ENCODE data around the gene AMBRA1. TPM values are rescaled to one million over a fixed set of nuclear protein-coding genes. Genes with fewer than 3 reads are reported as not detected.

The AMBRA1 gene
- polyA plus RNA-seq, 2 of the 4 experiments (the other 2 are of a cell fraction): 11.5 to 13.4 TPM

GRCh38 chr11:46438211-46438610, 155.6 kb downstream of the AMBRA1 start:
- Histone ChIP-seq H3K27ac (no peak overlapping the region), H3K9me3 (no peaks in the 10 kb centered on the region), H3K4me3 (no peak overlapping the region), H3K4me1 (no peaks in the 10 kb centered on the region), H3K4me2 (no peak overlapping the region)
- TF ChIP-seq, protein P1, sequence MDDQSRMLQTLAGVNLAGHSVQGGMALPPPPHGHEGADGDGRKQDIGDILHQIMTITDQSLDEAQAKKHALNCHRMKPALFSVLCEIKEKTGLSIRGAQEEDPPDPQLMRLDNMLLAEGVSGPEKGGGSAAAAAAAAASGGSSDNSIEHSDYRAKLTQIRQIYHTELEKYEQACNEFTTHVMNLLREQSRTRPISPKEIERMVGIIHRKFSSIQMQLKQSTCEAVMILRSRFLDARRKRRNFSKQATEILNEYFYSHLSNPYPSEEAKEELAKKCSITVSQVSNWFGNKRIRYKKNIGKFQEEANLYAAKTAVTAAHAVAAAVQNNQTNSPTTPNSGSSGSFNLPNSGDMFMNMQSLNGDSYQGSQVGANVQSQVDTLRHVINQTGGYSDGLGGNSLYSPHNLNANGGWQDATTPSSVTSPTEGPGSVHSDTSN (IDR thresholded peaks at IDR 0.05): no peak
- no peak for TF ChIP-seq POLR2A (IDR thresholded peaks at IDR 0.05; ENCODE audit: low read length)
- TF ChIP-seq FOSL2 (IDR thresholded peaks at IDR 0.05): no peak
- no peak for TF ChIP-seq FOSL2 (CRISPR knock-in tag; IDR thresholded peaks at IDR 0.05)
- POLR2A ChIA-PET: no interaction called here
- CTCF ChIA-PET: interaction anchor here (1.4 to 1.5 kb wide), 2 partner anchors 50 to 52 kb away, joined by 4 to 5 read pairs; no protein-coding TSS in a partner anchor
- FAIRE-seq (no peak), ATAC-seq (no peak), DNase-seq (ENCODE audit: low read depth in 1 of 2, low spot score in 1 of 2) (no peak)
- 79% methylated on average over 4 of the region's 4 CpGs for WGBS (ENCODE audit: missing lambda C conversion rate)

DNA sequence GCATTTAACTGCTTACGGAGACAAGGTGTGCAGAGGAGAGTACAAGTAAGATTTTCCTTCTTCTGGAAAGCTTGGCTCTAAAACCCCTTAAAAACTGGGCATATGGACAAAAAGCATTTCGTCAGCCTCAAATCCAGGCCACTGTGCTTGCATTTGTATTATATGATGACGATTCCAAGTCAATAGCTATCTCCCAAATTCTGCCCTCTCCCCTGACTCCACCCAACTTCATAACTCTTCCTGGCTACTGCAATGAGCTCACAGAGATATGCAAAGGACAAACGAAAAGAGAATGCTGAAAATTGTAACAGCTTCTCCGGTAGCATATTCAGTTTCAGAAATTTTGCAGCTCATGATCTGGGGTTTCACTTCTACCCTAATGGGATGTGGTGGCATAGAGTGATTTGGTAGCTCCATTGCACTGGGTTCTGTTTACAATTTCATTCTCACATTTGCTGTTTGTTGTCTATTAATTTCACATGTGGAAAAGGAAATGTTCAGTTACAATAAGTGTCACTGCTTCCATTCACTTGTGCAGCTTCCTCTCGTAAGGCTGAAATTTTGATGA, 156.6 kb downstream of the AMBRA1 start:
- no peak overlapping the region for H3K27ac ChIP-seq
- H3K4me3 ChIP-seq: no peak overlapping the region
- POLR2A ChIA-PET: no interaction called here
- H3K4me1 ChIP-seq: no peaks in the 10 kb centered on the region
- no peak for FAIRE-seq
- CTCF ChIA-PET: interaction anchor here (1.5 kb wide), 1 partner anchor 49 kb away, joined by 5 read pairs; no protein-coding TSS in a partner anchor
- TF ChIP-seq RFX5 (IDR thresholded peaks at IDR 0.05) (no peak), BCL3 (IDR thresholded peaks at IDR 0.05) (no peak)
- H3K9me3 ChIP-seq: no peaks in the 10 kb centered on the region
- H3K4me2 ChIP-seq: no peak overlapping the region
- no peak for DNase-seq (ENCODE audit: low read depth in 1 of 2, low spot score in 1 of 2)
- WGBS (ENCODE audit: missing lambda C conversion rate): 85% methylated on average over 6 of the region's 6 CpGs
- ATAC-seq: no peak

DNA sequence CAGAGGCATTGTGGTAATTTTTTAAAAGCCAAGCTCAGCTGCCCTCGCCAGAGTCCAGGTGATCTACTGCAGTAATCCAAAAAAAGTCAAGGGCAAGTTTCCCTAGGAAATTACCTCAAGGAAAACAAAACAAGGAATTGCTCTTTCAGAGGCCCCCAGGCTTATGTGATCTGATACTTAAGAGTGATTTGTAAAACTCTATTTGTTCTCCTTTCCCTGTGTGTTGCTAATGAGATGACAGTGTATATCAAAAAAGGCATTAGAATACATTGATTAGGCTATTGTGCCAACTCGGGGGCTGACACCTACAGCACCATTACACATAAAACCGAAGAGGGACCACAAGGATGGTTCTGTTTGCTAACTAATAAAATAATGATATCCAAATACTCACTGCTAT, 157.7 kb downstream of the AMBRA1 start:
- no peak overlapping the region for H3K4me2 ChIP-seq
- no peak for TF ChIP-seq JUNB (IDR thresholded peaks at IDR 0.05)
- no peak for TF ChIP-seq CBX8 (IDR thresholded peaks at IDR 0.05)
- TF ChIP-seq CHD2 (IDR thresholded peaks at IDR 0.05; ENCODE audit: low read length, partially characterized antibody): no peak
- TF ChIP-seq, protein P2, sequence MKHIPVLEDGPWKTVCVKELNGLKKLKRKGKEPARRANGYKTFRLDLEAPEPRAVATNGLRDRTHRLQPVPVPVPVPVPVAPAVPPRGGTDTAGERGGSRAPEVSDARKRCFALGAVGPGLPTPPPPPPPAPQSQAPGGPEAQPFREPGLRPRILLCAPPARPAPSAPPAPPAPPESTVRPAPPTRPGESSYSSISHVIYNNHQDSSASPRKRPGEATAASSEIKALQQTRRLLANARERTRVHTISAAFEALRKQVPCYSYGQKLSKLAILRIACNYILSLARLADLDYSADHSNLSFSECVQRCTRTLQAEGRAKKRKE (CRISPR knock-in tag; IDR thresholded peaks at IDR 0.05; ENCODE audit: low read depth): no peak
- TF ChIP-seq E2F6 (IDR thresholded peaks at IDR 0.05; ENCODE audit: borderline replicate concordance, low read depth): no peak
- TF ChIP-seq RAD21 (conservative IDR thresholded peaks at IDR 0.05 in 1 of 2, IDR thresholded peaks at IDR 0.05 in 1 of 2): no peak
- no peak for TF ChIP-seq HOXA7 (CRISPR knock-in tag; IDR thresholded peaks at IDR 0.05)
- no peaks in the 10 kb centered on the region for H3K9me3 ChIP-seq
- FAIRE-seq (no peak), ATAC-seq (no peak), DNase-seq (ENCODE audit: low read depth in 1 of 2, low spot score in 1 of 2) (no peak)
- POLR2A ChIA-PET: no interaction called here
- CTCF ChIA-PET: interaction anchor here (1.1 kb wide), 1 partner anchor 26 kb away, joined by 3 read pairs; no protein-coding TSS in a partner anchor
- H3K4me3 ChIP-seq: no peak overlapping the region
- 96% methylated on average over 3 of the region's 3 CpGs for WGBS (ENCODE audit: missing lambda C conversion rate)
- H3K27ac ChIP-seq: no peak overlapping the region
- H3K4me1 ChIP-seq: no peaks in the 10 kb centered on the region

- DNase-seq (ENCODE audit: low read depth in 1 of 2, low spot score in 1 of 2) (no peak), ATAC-seq (no peak), FAIRE-seq (no peak)
- no peak overlapping the region for H3K4me2 ChIP-seq
- POLR2A ChIA-PET: no interaction called here
- 79% methylated on average over 3 of the region's 3 CpGs for WGBS (ENCODE audit: missing lambda C conversion rate)
- H3K4me1 ChIP-seq: no peaks in the 10 kb centered on the region
- no peak overlapping the region for H3K27ac ChIP-seq
- CTCF ChIA-PET: interaction anchor here (1.0 to 1.1 kb wide), 2 partner anchors 10 to 25 kb away, joined by 3 read pairs; no protein-coding TSS in a partner anchor
- H3K9me3 ChIP-seq: no peaks in the 10 kb centered on the region
- TF ChIP-seq MAX (IDR thresholded peaks at IDR 0.05) (no peak), GATA3 (IDR thresholded peaks at IDR 0.05; ENCODE audit: borderline replicate concordance) (no peak)
- no peak overlapping the region for H3K4me3 ChIP-seq
These were observed 158.1 kb downstream of the AMBRA1 start for GRCh38 chr11:46435679-46436078.

Measured in A549 (cell line).